ENCODE data around the gene HNRNPA1.
A peak's percentile ranks its signal among the peaks of the same experiment; 100 is the strongest.
"Not testable (repeated sequence)": the region's sequence is repeated elsewhere in the genome, so short reads cannot be mapped to it uniquely, and the experiment has no call there.

Gene HNRNPA1

GRCh38 chr12:54300225-54300731 is 19.8 kb downstream of the HNRNPA1 start:
- DNase-seq: no peak

- no peak for DNase-seq
These were observed 20.4 kb downstream of the HNRNPA1 start, which contains the start of gene NFE2 for GRCh38 chr12:54300732-54301427. TSS of gene NFE2 (minus strand) at chr12:54301015. CDS start at chr12:54295248, 5,767 bp downstream.

- DNase-seq: no peak
These were observed 21.0 kb downstream of the HNRNPA1 start for GRCh38 chr12:54301428-54302048.

- no peak for DNase-seq
These were observed 23.1 kb downstream of the HNRNPA1 start for GRCh38 chr12:54303640-54304039.

GRCh38 chr12:54304187-54304810 is 23.8 kb downstream of the HNRNPA1 start:
- DNase-seq: no peak

GRCh38 chr12:54306925-54307741 is 26.6 kb downstream of the HNRNPA1 start:
- DNase-seq: no peak

- no peak for DNase-seq
These were observed 30.5 kb downstream of the HNRNPA1 start for GRCh38 chr12:54311051-54311450.

GRCh38 chr12:54312309-54312708 is 31.8 kb downstream of the HNRNPA1 start:
- DNase-seq: not testable (repeated sequence)

GRCh38 chr12:54321363-54321762 is 40.8 kb downstream of the HNRNPA1 start:
- no peak for DNase-seq

- peak; percentile 100 for DNase-seq
These were observed 44.3 kb downstream of the HNRNPA1 start, which contains the start of gene COPZ1 for GRCh38 chr12:54324617-54325441. TSS of gene COPZ1 (plus strand) at chr12:54325131. CDS start at chr12:54325164, 33 bp downstream.

GRCh38 chr12:54325442-54326109 is 45.0 kb downstream of the HNRNPA1 start:
- DNase-seq: not testable (repeated sequence)

- DNase-seq: no peak
These were observed 48.2 kb downstream of the HNRNPA1 start for GRCh38 chr12:54328595-54329337.

- DNase-seq: no peak
These were observed 49.2 kb downstream of the HNRNPA1 start for GRCh38 chr12:54329759-54330158.

- DNase-seq: no peak
These were observed 49.9 kb downstream of the HNRNPA1 start for GRCh38 chr12:54330442-54330841.

- no peak for DNase-seq
These were observed 50.9 kb downstream of the HNRNPA1 start for GRCh38 chr12:54331461-54331860.

- no peak for DNase-seq
These were observed 53.0 kb downstream of the HNRNPA1 start for GRCh38 chr12:54333420-54334034.

Data from NCI-H2081 treated with DMSO at 0.1 percent for 48 hours (cell line).